Neural progenitor cell (in vitro differentiated cells): ENCODE measurements around the gene SNX21. TPM values are rescaled to one million over a fixed set of nuclear protein-coding genes. Genes with fewer than 3 reads are reported as not detected.
A peak's percentile ranks its signal among the peaks of the same experiment; 100 is the strongest.

ENCODE experiments used
- DNase-seq: peaks from one replicate; pipeline ENCODE4 v3.0.0-alpha.2; 2016; ENCODE audit warnings: low spot score
- H2AFZ ChIP-seq: fragments of 200-600 bp; sonication (generic); replicated peaks from 2 replicates; pipeline ENCODE4 v1.6.1; 2016; ENCODE audit warnings: antibody characterized with exemption
- H3F3A ChIP-seq: fragments of 200-600 bp; sonication (generic); 2 replicates; pipeline ENCODE4 v1.6.1; 2016; ENCODE audit warnings: antibody characterized with exemption, low read depth
- H3K27ac ChIP-seq: fragments of 200-600 bp; sonication (generic); 2 replicates; pipeline ENCODE4 v1.5.1; 2016; ENCODE audit warnings: mild to moderate bottlenecking
- H3K27me3 ChIP-seq: fragments of 200-600 bp; sonication (generic); 2 replicates; pipeline ENCODE4 v1.6.1; 2016; ENCODE audit warnings: mild to moderate bottlenecking, moderate library complexity
- H3K36me3 ChIP-seq: fragments of 200-600 bp; sonication (generic); 2 replicates; pipeline ENCODE4 v1.5.1; 2016
- H3K4me1 ChIP-seq: fragments of 200-600 bp; sonication (generic); 2 replicates; pipeline ENCODE4 v1.6.1; 2016; ENCODE audit warnings: mixed run types
- H3K4me2 ChIP-seq: fragments of 200-600 bp; sonication (generic); 2 replicates; pipeline ENCODE4 v1.6.1; 2016
- H3K4me3 ChIP-seq: fragments of 200-600 bp; sonication (generic); 2 replicates; pipeline ENCODE4 v1.5.1; 2016
- H3K79me2 ChIP-seq: fragments of 200-600 bp; sonication (generic); 2 replicates; pipeline ENCODE4 v1.6.1; 2016; ENCODE audit warnings: low read depth
- H3K9ac ChIP-seq: fragments of 200-600 bp; sonication (generic); 2 replicates; pipeline ENCODE4 v1.6.1; 2016
- H3K9me3 ChIP-seq: fragments of 200-600 bp; sonication (generic); 2 replicates; pipeline ENCODE4 v1.5.1; 2016; ENCODE audit warnings: low read depth
- H4K20me1 ChIP-seq: fragments of 200-600 bp; sonication (generic); 2 replicates; pipeline ENCODE4 v1.6.1; 2016; ENCODE audit warnings: low read depth
- H3K27ac Mint-ChIP-seq: 3 replicates; pipeline ENCODE4 v1.8.0; 2021; ENCODE audit warnings: mixed read lengths
- H3K27me3 Mint-ChIP-seq: 2 replicates; pipeline ENCODE4 v1.8.0; 2022; ENCODE audit warnings: low read depth, mild to moderate bottlenecking, inconsistent platforms, moderate library complexity, mixed read lengths; ENCODE audit not compliant: insufficient read depth
- H3K36me3 Mint-ChIP-seq: 3 replicates; pipeline ENCODE4 v1.8.0; 2021; ENCODE audit warnings: mixed read lengths
- H3K4me1 Mint-ChIP-seq: 3 replicates; pipeline ENCODE4 v1.8.0; 2021; ENCODE audit warnings: mixed read lengths
- H3K4me3 Mint-ChIP-seq: 3 replicates; pipeline ENCODE4 v1.8.0; 2021; ENCODE audit warnings: mild to moderate bottlenecking, moderate library complexity, mixed read lengths
- H3K9me3 Mint-ChIP-seq: 3 replicates; pipeline ENCODE4 v1.8.0; 2020; ENCODE audit warnings: mixed read lengths
- EZH2 ChIP-seq: fragments of 200-600 bp; sonication (generic); IDR thresholded peaks from 2 replicates; pipeline ENCODE4 v1.6.1; 2017; ENCODE audit warnings: antibody characterized with exemption, mild to moderate bottlenecking, moderate library complexity
- EZH2phosphoT487 ChIP-seq: fragments of 200-600 bp; sonication (generic); IDR thresholded peaks from 2 replicates; pipeline ENCODE4 v1.6.1; 2017; ENCODE audit warnings: antibody characterized with exemption
- total RNA-seq: library from RNA; depleted of rRNA; stranded (reverse); fragments of >200 nt; gene quantifications from 2 replicates; pipeline ENCODE4 v1.2.3, GENCODE V29; 2015; ENCODE audit warnings: low replicate concordance
- TF ChIP-seq, protein P1 (sequence below): fragments of 200-600 bp; sonication (generic); IDR thresholded peaks from 2 replicates; pipeline ENCODE4 v1.5.1; 2017; ENCODE audit warnings: antibody characterized with exemption, mild to moderate bottlenecking

Gene SNX21
- total RNA-seq, 1 donor from 2014 or later, result 12.2 TPM

DNA sequence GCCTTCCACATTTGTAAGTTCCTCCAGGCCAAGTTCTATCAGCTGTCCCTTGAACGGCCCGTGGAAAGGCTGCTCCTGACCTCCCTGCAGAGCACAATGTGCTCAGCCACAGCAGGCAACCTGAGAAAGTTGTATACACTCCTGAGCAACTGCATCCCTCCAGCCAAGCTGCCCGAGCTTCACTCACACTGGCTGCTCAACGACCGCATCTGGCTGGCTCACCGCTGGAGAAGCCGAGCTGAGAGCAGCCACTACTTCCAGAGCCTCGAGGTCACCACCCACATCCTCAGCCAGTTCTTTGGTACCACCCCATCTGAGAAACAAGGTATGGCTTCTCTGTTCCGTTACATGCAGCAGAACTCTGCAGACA is 49.5 kb downstream of the SNX21 start:
- H3K27me3 Mint-ChIP-seq, result peaks cover 2% of the 10 kb centered on the region
- no peak overlapping the region for H3K27ac Mint-ChIP-seq
- H3K36me3 Mint-ChIP-seq, result peaks cover 13% of the 10 kb centered on the region
- no peaks in the 10 kb centered on the region for H3K9me3 ChIP-seq
- H3K79me2 ChIP-seq, result peaks cover 18% of the 10 kb centered on the region
- no peaks in the 10 kb centered on the region for H4K20me1 ChIP-seq
- no peak overlapping the region for H3K27ac ChIP-seq
- H3F3A ChIP-seq, result peaks cover 16% of the 10 kb centered on the region
- peak overlapping the region; percentile 81 for H3K4me3 Mint-ChIP-seq
- H3K4me3 ChIP-seq, result no peak overlapping the region
- no peaks in the 10 kb centered on the region for H3K36me3 ChIP-seq
- no peak overlapping the region for H2AFZ ChIP-seq
- no peak overlapping the region for H3K9ac ChIP-seq
- no peak for DNase-seq
- TF ChIP-seq EZH2 (no peak), EZH2phosphoT487 (no peak)
- TF ChIP-seq, protein P1, sequence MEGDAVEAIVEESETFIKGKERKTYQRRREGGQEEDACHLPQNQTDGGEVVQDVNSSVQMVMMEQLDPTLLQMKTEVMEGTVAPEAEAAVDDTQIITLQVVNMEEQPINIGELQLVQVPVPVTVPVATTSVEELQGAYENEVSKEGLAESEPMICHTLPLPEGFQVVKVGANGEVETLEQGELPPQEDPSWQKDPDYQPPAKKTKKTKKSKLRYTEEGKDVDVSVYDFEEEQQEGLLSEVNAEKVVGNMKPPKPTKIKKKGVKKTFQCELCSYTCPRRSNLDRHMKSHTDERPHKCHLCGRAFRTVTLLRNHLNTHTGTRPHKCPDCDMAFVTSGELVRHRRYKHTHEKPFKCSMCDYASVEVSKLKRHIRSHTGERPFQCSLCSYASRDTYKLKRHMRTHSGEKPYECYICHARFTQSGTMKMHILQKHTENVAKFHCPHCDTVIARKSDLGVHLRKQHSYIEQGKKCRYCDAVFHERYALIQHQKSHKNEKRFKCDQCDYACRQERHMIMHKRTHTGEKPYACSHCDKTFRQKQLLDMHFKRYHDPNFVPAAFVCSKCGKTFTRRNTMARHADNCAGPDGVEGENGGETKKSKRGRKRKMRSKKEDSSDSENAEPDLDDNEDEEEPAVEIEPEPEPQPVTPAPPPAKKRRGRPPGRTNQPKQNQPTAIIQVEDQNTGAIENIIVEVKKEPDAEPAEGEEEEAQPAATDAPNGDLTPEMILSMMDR, result no peak
- H3K4me1 Mint-ChIP-seq, result peaks cover 20% of the 10 kb centered on the region
- H3K27me3 ChIP-seq, result no peaks in the 10 kb centered on the region
- H3K9me3 Mint-ChIP-seq, result no peaks in the 10 kb centered on the region
- H3K4me1 ChIP-seq, result peaks cover 4% of the 10 kb centered on the region
- no peak overlapping the region for H3K4me2 ChIP-seq

DNA sequence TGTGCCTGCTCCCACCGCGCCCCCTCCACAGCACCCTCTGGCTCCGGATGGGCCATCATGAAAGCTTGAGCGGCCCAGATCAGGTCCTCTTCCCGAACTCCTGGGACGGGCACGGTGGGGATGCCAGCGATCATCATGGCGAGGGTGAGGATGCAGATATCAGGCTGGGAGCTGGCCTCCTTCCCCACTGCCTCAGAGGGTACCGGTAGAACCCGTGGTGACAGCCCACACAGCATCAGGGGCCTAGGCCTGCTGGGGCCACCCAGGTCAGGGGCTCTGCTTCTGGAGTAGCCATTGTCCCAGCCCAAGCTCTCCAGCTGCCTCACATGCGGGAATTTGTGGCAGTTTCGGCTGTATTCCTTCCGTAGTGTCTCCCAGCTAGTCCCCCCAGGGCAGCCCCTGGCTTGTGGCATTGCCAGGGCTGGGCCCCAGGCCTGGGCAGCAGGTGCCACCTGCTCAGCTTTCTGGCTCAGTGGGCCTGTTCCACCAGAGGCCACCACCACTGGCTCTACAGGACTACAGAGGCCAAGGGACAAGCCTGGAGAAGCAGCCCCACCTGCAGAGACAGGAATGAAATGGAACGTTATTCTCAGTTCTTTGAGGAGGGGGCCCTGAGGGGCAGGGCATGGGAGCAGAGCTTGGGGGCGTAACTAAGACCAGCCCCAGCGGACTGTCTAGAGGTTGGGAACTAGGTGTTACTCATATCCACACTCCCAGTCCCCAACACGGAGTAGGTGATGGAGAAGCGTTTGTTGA is 53.2 kb downstream of the SNX21 start:
- Mint-ChIP-seq H3K27ac (no peak overlapping the region), H3K36me3 (peaks cover 13% of the 10 kb centered on the region), H3K4me1 (peaks cover 22% of the 10 kb centered on the region), H3K27me3 (peaks cover 4% of the 10 kb centered on the region), H3K9me3 (no peaks in the 10 kb centered on the region), H3K4me3 (no peak overlapping the region)
- Histone ChIP-seq H3K27ac (no peak overlapping the region), H3K79me2 (peaks cover 11% of the 10 kb centered on the region), H3K9me3 (no peaks in the 10 kb centered on the region), H2AFZ (no peak overlapping the region), H4K20me1 (no peaks in the 10 kb centered on the region), H3K4me1 (peaks cover 11% of the 10 kb centered on the region), H3K4me2 (no peak overlapping the region), H3K27me3 (peaks cover 9% of the 10 kb centered on the region), H3K4me3 (no peak overlapping the region), H3K9ac (no peak overlapping the region), H3F3A (peaks cover 9% of the 10 kb centered on the region), H3K36me3 (no peaks in the 10 kb centered on the region)
- no peak for DNase-seq
- TF ChIP-seq, protein P1, result no peak
- no peak for TF ChIP-seq EZH2phosphoT487
- TF ChIP-seq EZH2, result no peak

DNA sequence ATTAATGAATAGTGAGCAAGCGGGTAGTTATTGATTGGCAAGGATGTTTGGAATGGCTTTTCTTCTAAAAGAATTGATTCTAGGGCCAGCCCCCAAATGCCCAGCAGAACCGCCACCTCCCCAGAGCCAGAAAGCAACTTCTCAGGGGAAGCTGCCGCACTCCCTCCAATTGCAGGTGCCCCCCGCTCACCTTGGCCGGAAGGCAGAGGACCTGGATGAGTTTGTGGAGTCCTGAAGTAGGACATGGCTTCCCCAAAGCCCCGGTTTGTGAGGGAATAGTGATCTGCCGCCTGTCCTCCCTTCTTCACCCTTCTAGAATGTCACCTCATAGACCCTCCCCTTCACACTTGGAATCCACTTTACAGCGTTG is 53.7 kb downstream of the SNX21 start, which contains the start of gene SPATA25:
TSS of gene SPATA25 (minus strand) at position 277 of the 370 bp plus-strand sequence. CDS start at position 245, 32 bp downstream.
- peaks cover 10% of the 10 kb centered on the region for H3K4me1 ChIP-seq
- Mint-ChIP-seq H3K9me3 (no peaks in the 10 kb centered on the region), H3K36me3 (peaks cover 13% of the 10 kb centered on the region), H3K27ac (no peak within 1 kb of the TSS), H3K27me3 (peaks cover 4% of the 10 kb centered on the region), H3K4me1 (peaks cover 22% of the 10 kb centered on the region), H3K4me3 (no peak within 1 kb of the TSS)
- no peaks in the 10 kb centered on the region for H4K20me1 ChIP-seq
- H3K4me3 ChIP-seq, result no peak within 1 kb of the TSS
- TF ChIP-seq, protein P1, result no peak
- no peak for TF ChIP-seq EZH2phosphoT487
- TF ChIP-seq EZH2, result no peak
- no peak within 1 kb of the TSS for H2AFZ ChIP-seq
- H3K9ac ChIP-seq, result no peak within 1 kb of the TSS
- no peaks in the 10 kb centered on the region for H3K36me3 ChIP-seq
- H3K9me3 ChIP-seq, result no peaks in the 10 kb centered on the region
- DNase-seq, result no peak
- H3K27me3 ChIP-seq, result peaks cover 9% of the 10 kb centered on the region
- H3F3A ChIP-seq, result peaks cover 5% of the 10 kb centered on the region
- H3K79me2 ChIP-seq, result peaks cover 6% of the 10 kb centered on the region
- H3K27ac ChIP-seq, result no peak within 1 kb of the TSS
- H3K4me2 ChIP-seq, result no peak within 1 kb of the TSS
